ENCODE results near the gene GCH1.

Gene GCH1

GRCh38 chr14:54857830-54858269, 44.8 kb downstream of the GCH1 start:
- DNase-seq (ENCODE audit: low spot score in 2 of 2) (no peak), ATAC-seq (no peak)
- no peaks in the 10 kb centered on the region for H3K9me3 Mint-ChIP-seq
- peaks cover 17% of the 10 kb centered on the region for H3K4me1 Mint-ChIP-seq
- peaks cover 31% of the 10 kb centered on the region for H3K36me3 Mint-ChIP-seq
- no peak overlapping the region for H3K4me3 Mint-ChIP-seq
- H3K27ac Mint-ChIP-seq: peak overlapping the region; percentile 4

- no peak for ATAC-seq
- no peak overlapping the region for H3K27ac Mint-ChIP-seq
Observed at GRCh38 chr14:54856152-54856551, 46.5 kb downstream of the GCH1 start.

GRCh38 chr14:54854181-54854580, 48.4 kb downstream of the GCH1 start:
- ATAC-seq (no peak), DNase-seq (ENCODE audit: low spot score in 2 of 2) (no peak)
- no peaks in the 10 kb centered on the region for H3K9me3 Mint-ChIP-seq
- no peak overlapping the region for H3K4me3 Mint-ChIP-seq
- peaks cover 24% of the 10 kb centered on the region for H3K36me3 Mint-ChIP-seq
- no peak overlapping the region for H3K27ac Mint-ChIP-seq
- peaks cover 17% of the 10 kb centered on the region for H3K4me1 Mint-ChIP-seq

More at GRCh38 chr14:54856152-54856551, 46.5 kb downstream of the GCH1 start:
- Mint-ChIP-seq H3K4me3 (no peak overlapping the region), H3K4me1 (peaks cover 17% of the 10 kb centered on the region), H3K9me3 (no peaks in the 10 kb centered on the region), H3K36me3 (peaks cover 21% of the 10 kb centered on the region)
- DNase-seq (ENCODE audit: low spot score in 2 of 2): no peak

- ATAC-seq (no peak), DNase-seq (ENCODE audit: low spot score in 2 of 2) (no peak)
- Mint-ChIP-seq H3K4me3 (no peak overlapping the region), H3K27ac (no peak overlapping the region), H3K9me3 (no peaks in the 10 kb centered on the region), H3K36me3 (peaks cover 21% of the 10 kb centered on the region), H3K4me1 (peaks cover 12% of the 10 kb centered on the region)
Observed at GRCh38 chr14:54853339-54853738, 49.3 kb downstream of the GCH1 start.

GRCh38 chr14:54852215-54852614, 50.4 kb downstream of the GCH1 start:
- no peak for DNase-seq (ENCODE audit: low spot score in 2 of 2)
- Mint-ChIP-seq H3K27ac (no peak overlapping the region), H3K4me1 (peaks cover 12% of the 10 kb centered on the region), H3K4me3 (no peak overlapping the region), H3K9me3 (no peaks in the 10 kb centered on the region), H3K36me3 (peaks cover 10% of the 10 kb centered on the region)
- ATAC-seq: no peak

- no peak for DNase-seq (ENCODE audit: low spot score in 2 of 2)
- Mint-ChIP-seq H3K9me3 (no peaks in the 10 kb centered on the region), H3K36me3 (peaks cover 16% of the 10 kb centered on the region), H3K4me1 (peaks cover 4% of the 10 kb centered on the region), H3K4me3 (no peak overlapping the region), H3K27ac (no peak overlapping the region)
- no peak for ATAC-seq
Observed at GRCh38 chr14:54848910-54849309, 53.7 kb downstream of the GCH1 start.

- Mint-ChIP-seq H3K36me3 (peaks cover 44% of the 10 kb centered on the region), H3K4me1 (no peaks in the 10 kb centered on the region), H3K4me3 (no peak overlapping the region), H3K9me3 (no peaks in the 10 kb centered on the region), H3K27ac (no peak overlapping the region)
- DNase-seq (ENCODE audit: low spot score in 2 of 2): no peak
- ATAC-seq: no peak
Observed at GRCh38 chr14:54845641-54846040, 57.0 kb downstream of the GCH1 start.

- no peaks in the 10 kb centered on the region for H3K4me1 Mint-ChIP-seq
- peaks cover 48% of the 10 kb centered on the region for H3K36me3 Mint-ChIP-seq
- no peak for DNase-seq (ENCODE audit: low spot score in 2 of 2)
- no peaks in the 10 kb centered on the region for H3K9me3 Mint-ChIP-seq
- H3K4me3 Mint-ChIP-seq: no peak overlapping the region
- H3K27ac Mint-ChIP-seq: peak overlapping the region; percentile 41
- ATAC-seq: no peak
Observed at GRCh38 chr14:54844479-54844878, 58.1 kb downstream of the GCH1 start.

GRCh38 chr14:54840798-54841197, 61.8 kb downstream of the GCH1 start:
- no peak overlapping the region for H3K4me3 Mint-ChIP-seq
- H3K36me3 Mint-ChIP-seq: peaks cover 58% of the 10 kb centered on the region
- H3K4me1 Mint-ChIP-seq: no peaks in the 10 kb centered on the region
- DNase-seq (ENCODE audit: low spot score in 2 of 2) (no peak), ATAC-seq (no peak)
- no peaks in the 10 kb centered on the region for H3K9me3 Mint-ChIP-seq
- H3K27ac Mint-ChIP-seq: peak overlapping the region; percentile 51

GRCh38 chr14:54840336-54840735, 62.3 kb downstream of the GCH1 start:
- ATAC-seq (no peak), DNase-seq (ENCODE audit: low spot score in 2 of 2) (no peak)
- peak overlapping the region; percentile 51 for H3K27ac Mint-ChIP-seq
- no peaks in the 10 kb centered on the region for H3K4me1 Mint-ChIP-seq
- no peaks in the 10 kb centered on the region for H3K9me3 Mint-ChIP-seq
- peaks cover 58% of the 10 kb centered on the region for H3K36me3 Mint-ChIP-seq
- no peak overlapping the region for H3K4me3 Mint-ChIP-seq

GRCh38 chr14:54839701-54840119, 62.9 kb downstream of the GCH1 start:
- Mint-ChIP-seq H3K4me3 (no peak overlapping the region), H3K27ac (no peak overlapping the region), H3K4me1 (no peaks in the 10 kb centered on the region), H3K9me3 (no peaks in the 10 kb centered on the region), H3K36me3 (peaks cover 55% of the 10 kb centered on the region)
- ATAC-seq: no peak
- no peak for DNase-seq (ENCODE audit: low spot score in 2 of 2)

GRCh38 chr14:54838931-54839512, 63.6 kb downstream of the GCH1 start:
- no peak for DNase-seq (ENCODE audit: low spot score in 2 of 2)
- Mint-ChIP-seq H3K4me3 (no peak overlapping the region), H3K27ac (no peak overlapping the region), H3K36me3 (peaks cover 49% of the 10 kb centered on the region), H3K9me3 (no peaks in the 10 kb centered on the region), H3K4me1 (no peaks in the 10 kb centered on the region)
- ATAC-seq: no peak

- no peaks in the 10 kb centered on the region for H3K4me1 Mint-ChIP-seq
- DNase-seq (ENCODE audit: low spot score in 2 of 2) (no peak), ATAC-seq (no peak)
- H3K9me3 Mint-ChIP-seq: no peaks in the 10 kb centered on the region
- no peak overlapping the region for H3K4me3 Mint-ChIP-seq
- H3K36me3 Mint-ChIP-seq: peaks cover 39% of the 10 kb centered on the region
- H3K27ac Mint-ChIP-seq: no peak overlapping the region
Observed at GRCh38 chr14:54837508-54838149, 65.0 kb downstream of the GCH1 start.

- no peak for ATAC-seq
Observed at GRCh38 chr14:54836231-54836630, 66.4 kb downstream of the GCH1 start.

GRCh38 chr14:54834727-54835126, 67.9 kb downstream of the GCH1 start:
- peaks cover 12% of the 10 kb centered on the region for H3K36me3 Mint-ChIP-seq
- H3K4me3 Mint-ChIP-seq: no peak overlapping the region
- H3K9me3 Mint-ChIP-seq: no peaks in the 10 kb centered on the region
- ATAC-seq (no peak), DNase-seq (ENCODE audit: low spot score in 2 of 2) (no peak)
- H3K4me1 Mint-ChIP-seq: no peaks in the 10 kb centered on the region
- H3K27ac Mint-ChIP-seq: no peak overlapping the region

More at GRCh38 chr14:54836231-54836630, 66.4 kb downstream of the GCH1 start:
- Mint-ChIP-seq H3K4me1 (no peaks in the 10 kb centered on the region), H3K4me3 (no peak overlapping the region), H3K36me3 (peaks cover 27% of the 10 kb centered on the region), H3K9me3 (no peaks in the 10 kb centered on the region), H3K27ac (no peak overlapping the region)
- no peak for DNase-seq (ENCODE audit: low spot score in 2 of 2)

GRCh38 chr14:54834081-54834480, 68.5 kb downstream of the GCH1 start:
- H3K4me3 Mint-ChIP-seq: no peak overlapping the region
- no peaks in the 10 kb centered on the region for H3K4me1 Mint-ChIP-seq
- no peak overlapping the region for H3K27ac Mint-ChIP-seq
- H3K36me3 Mint-ChIP-seq: peaks cover 6% of the 10 kb centered on the region
- no peaks in the 10 kb centered on the region for H3K9me3 Mint-ChIP-seq
- ATAC-seq (no peak), DNase-seq (ENCODE audit: low spot score in 2 of 2) (no peak)
